SKM-1 treated with dmso at 0.1 percent for 144 hours (cell line): Measurements from ENCODE around the gene TLE4.
A peak's percentile ranks its signal among the peaks of the same experiment; 100 is the strongest.

Experiments used
- DNase-seq: peaks from one replicate; lab custom pipeline; 2025; ENCODE audit not compliant: unreplicated experiment; lab: John Stamatoyannopoulos, UW

TLE4 gene

GRCh38 chr9:79684711-79685575 lies 113.2 kb downstream of the TLE4 start:
- no peak for DNase-seq

GRCh38 chr9:79685577-79685976 lies 113.8 kb downstream of the TLE4 start:
- DNase-seq, result no peak

- DNase-seq, result no peak
Observed at GRCh38 chr9:79686381-79687130, 114.8 kb downstream of the TLE4 start.

- no peak for DNase-seq
Observed at GRCh38 chr9:79687131-79687447, 115.3 kb downstream of the TLE4 start.

- no peak for DNase-seq
Observed at GRCh38 chr9:79688363-79688762, 116.6 kb downstream of the TLE4 start.

DNA sequence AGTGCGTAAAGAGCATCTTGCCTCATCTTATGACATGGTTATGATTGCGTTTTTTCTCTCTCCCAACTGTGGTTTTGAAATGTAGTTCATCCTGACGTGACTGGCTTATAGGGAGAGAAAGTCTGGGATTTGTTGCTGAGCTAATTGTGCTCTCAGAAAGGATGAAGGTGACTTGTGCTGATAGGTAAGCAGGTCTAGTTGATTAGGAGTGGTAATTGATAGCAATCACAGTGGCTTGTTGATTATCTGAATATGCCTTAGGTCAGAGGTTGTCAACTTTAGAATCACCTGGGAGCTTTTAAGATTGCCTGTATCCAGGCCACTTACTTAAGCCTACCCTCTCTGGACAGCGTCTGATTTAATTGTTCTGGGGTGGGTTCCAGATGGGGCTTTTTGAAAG lies 117.8 kb downstream of the TLE4 start:
- no peak for DNase-seq

- no peak for DNase-seq
Observed at GRCh38 chr9:79691496-79691895, 119.7 kb downstream of the TLE4 start.

DNA sequence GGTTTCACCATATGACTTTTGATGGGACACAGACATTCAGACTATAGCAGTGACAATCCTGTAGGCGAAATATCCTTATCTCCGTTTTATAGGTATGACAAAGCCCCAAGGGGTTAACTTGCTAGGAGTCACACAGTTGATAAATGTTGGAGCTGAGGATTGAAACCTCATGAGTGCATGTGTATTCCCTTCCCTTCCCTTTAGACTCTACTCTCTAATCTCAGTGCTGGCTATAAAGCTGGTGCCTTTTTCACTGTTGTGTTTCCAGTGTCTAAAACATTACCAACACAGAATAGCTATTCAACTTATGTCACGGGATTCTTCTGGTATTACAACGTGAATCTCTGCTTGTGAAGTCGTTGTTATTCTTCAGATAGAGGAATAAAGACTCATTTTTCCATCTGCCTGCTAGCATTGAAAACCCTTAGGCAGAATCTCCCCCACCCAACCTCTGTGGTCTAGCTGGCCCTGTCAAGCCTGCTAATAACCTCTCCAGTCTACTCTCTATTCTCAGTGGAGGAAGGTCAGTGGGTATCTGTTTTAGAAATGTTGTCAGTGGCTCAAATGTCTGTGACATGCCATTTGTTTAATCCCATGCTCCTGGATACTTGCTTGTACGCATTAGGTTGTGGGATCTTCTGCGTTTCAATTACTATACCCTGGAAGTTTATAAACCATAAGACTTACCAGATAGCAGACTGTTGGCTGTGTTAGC lies 121.2 kb downstream of the TLE4 start:
- DNase-seq, result no peak

DNA sequence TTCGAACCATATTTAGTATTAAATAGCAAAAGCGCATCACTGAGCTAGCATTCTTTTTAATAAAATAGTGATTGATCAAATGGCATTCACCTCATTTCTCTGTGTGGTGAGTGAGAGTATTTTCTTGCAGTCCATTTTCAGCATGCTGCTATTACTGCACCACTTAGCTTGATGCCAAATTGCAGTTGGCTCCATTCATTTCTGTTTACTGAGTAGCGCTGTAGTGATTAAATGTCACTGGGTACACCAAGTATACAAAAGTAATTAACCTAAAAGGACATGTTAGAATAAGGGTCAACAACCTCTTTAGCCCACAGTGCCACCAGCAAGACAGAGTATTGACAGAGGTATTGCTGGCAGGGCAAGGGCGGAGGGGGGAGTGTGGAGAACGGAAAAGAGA lies 122.0 kb downstream of the TLE4 start:
- no peak for DNase-seq

- DNase-seq, result no peak
Observed at GRCh38 chr9:79694208-79694607, 122.4 kb downstream of the TLE4 start.

DNA sequence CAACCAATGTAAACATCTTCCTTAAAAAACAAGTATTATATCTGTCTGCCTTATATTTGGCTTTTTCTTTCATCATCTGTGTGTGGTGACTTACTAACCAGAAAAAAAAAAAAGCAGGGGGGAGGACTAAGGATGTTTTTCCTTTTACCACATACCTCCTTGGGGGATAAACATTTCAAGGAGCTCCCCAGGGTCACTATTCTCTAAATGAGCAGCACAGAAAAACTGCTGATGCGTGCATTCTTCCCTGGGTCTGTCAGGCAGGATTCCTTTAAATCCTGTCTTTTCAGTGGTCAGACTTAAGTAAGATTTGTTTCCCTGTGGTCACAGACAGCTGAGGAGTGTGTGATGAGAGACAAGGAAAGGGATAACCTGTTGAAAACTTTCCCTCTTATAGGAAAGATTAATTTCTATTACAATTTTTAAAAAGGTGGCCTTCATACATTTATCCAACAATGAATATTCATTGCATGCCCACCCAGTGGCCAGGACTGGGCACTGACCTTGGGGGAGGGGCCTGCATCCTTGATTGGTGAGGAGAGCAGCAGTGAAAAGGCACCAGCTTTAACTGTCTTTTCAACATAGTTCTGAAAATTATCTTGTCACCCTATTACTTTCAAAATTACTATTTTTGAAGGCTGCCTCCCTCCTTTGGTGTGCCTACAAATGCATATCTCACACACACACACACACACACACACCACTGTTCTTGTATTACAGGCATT lies 123.1 kb downstream of the TLE4 start:
- DNase-seq, result no peak

- no peak for DNase-seq
Observed at GRCh38 chr9:79695531-79696175, 123.9 kb downstream of the TLE4 start.

- no peak for DNase-seq
Observed at GRCh38 chr9:79698967-79699366, 127.2 kb downstream of the TLE4 start.

DNA sequence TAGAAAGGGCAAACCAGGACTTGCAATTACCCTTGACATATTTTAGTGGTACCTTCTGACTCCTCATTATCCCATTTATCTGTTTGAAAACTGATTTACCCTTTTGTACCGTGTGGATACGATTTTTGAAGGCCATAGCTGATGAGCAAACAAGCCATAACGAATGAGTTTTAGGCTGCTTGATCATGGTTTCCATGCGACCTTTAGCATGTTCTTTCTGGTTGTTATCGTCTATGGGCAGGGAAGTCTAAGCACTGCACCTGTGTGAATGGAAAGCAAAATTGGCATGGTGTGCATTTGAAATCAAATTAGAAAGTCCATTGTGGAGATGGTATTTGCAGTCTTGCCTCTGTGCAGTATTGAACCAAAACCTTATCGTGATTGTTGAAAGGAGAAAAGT lies 127.7 kb downstream of the TLE4 start:
- DNase-seq, result no peak

GRCh38 chr9:79700607-79701360 lies 129.0 kb downstream of the TLE4 start:
- no peak for DNase-seq

DNA sequence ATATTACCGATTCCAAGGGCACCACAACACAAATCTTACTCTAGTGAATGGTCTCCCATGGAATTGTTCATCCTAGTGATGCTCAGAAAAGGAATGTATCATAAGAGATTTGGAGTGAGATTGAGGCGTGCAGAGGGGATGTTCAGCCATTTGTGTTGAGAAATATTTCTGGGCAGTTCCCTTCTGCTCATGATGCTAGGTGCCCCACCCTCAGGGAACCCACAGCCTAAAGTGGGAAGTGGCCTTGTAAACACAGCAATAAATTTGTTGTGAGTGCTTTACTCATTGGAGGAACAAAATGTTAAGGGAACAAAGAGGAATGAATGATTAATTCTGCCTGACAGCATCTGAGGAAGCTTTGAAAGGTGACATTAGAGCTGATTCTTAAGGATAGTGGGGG lies 129.9 kb downstream of the TLE4 start:
- peak; percentile 17 for DNase-seq

GRCh38 chr9:79705704-79706103 lies 133.9 kb downstream of the TLE4 start:
- no peak for DNase-seq

DNA sequence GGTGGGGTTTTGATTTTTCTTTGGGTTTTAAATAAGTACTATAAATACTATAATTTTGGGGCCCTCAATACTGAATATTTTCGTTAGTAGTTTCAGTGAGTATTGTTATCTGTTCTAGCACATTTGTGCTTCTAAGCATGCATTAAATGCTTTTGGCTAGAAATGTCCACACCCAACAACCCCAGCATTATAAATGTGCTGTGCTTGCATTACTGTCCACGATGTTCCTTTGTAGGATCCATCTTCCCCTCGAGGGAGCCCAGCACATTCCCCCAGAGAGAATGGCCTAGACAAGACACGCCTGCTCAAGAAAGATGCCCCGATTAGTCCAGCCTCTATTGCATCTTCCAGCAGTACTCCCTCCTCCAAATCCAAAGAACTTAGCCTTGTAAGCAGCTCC lies 134.7 kb downstream of the TLE4 start:
- no peak for DNase-seq

DNA sequence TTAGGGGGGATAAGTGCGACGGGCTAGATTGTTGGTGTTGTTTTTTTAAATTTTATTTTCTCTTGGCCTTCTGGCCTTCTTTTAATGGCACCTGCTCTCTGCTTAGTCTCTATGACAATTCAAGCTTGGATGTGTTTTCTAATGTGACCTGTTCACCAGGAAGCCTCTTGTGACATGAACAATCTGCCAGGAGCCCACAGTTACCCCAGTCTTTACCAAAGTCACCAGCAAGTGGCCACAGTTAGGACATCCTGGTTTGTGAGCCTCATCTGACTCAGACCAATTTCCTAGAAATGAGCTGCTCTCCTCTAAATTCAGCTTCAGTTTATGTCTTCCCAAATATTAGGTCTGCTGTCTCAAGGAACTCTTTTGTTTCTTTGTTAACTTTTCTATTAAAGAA lies 135.8 kb downstream of the TLE4 start:
- no peak for DNase-seq

DNA sequence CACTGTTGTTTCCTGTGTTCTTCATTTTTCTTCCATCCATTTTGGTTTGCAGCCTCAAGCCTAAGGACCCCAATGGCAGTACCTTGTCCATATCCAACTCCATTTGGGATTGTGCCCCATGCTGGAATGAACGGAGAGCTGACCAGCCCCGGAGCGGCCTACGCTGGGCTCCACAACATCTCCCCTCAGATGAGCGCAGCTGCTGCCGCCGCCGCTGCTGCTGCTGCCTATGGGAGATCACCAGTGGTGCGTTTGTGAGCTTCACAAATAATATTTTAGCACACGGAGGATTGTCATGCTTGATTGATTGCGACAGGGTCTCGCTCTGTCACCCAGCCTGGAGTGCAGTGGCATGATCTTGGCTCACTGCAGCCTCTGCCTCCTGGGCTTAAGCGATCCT lies 136.8 kb downstream of the TLE4 start:
- no peak for DNase-seq
